ENCODE measurements around the gene CPNE2.
A peak's percentile ranks its signal among the peaks of the same experiment; 100 is the strongest.
"Not testable (repeated sequence)": the region's sequence is repeated elsewhere in the genome, so short reads cannot be mapped to it uniquely, and the experiment has no call there.

Gene CPNE2

DNA sequence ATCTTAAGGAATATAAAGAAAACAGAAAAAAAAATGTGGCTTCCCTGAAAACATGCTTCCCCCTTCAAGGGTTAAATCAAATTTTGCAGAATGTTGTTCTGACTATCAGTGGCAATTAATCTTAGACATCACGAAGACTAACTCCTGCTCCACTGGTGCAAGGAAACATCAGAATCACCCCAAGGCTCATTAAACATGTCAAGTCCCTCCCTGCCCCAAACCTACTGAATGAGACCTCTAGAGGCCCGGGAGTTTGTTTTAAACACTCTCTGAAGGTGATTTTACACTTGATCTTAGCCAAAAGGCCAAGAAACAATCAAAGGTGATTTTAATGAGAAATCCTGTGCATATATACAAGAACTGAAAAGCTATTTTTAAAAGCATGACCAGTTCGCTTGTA lies 75.2 kb downstream of the CPNE2 start:
- no peak for DNase-seq (ENCODE audit: low spot score)

- peak; percentile 72 for DNase-seq (ENCODE audit: low spot score)
Measured at GRCh38 chr16:57167953-57168352, 75.6 kb downstream of the CPNE2 start.

- no peak for DNase-seq (ENCODE audit: low spot score)
Measured at GRCh38 chr16:57169327-57169726, 76.9 kb downstream of the CPNE2 start.

- DNase-seq (ENCODE audit: low spot score) = no peak
Measured at GRCh38 chr16:57172721-57173290, 80.4 kb downstream of the CPNE2 start.

DNA sequence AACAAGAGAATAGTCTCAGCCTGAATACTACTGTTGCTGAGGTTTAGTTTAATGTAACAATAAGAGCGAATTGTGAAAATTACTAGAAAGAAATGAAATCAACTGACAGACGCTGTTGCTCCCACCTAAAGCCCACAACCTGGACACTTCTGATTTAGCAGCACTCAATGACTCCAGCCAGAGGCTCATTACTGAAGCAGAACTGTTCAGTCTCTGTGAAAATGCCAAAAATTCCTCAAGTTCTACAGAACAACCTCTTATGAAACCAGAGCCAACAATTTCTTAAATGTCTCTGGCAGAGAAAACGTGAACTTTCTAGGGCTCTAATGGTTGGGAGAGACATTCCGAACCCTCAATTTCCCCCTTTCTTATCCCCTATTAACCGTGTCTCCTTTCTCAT lies 83.5 kb downstream of the CPNE2 start:
- no peak for DNase-seq (ENCODE audit: low spot score)

DNA sequence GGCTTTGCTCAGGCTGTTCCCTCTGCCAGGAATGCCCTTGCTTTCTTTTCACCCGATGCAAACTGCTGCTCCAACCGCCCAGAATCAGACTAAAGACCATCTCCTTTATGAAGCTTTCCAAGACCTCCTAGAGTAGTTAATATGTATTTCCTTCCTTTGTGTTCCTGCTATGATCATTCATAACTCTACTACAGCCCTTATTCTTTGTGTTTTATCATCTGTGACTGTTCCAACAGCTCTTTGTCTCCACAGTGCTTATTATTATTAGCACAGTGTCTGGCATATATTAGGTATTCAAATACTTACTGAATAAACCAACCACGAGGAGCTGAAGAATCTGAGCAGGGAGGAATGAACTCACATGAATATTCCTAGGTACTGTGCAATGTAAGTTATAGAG lies 85.8 kb downstream of the CPNE2 start:
- DNase-seq (ENCODE audit: low spot score) = no peak

DNA sequence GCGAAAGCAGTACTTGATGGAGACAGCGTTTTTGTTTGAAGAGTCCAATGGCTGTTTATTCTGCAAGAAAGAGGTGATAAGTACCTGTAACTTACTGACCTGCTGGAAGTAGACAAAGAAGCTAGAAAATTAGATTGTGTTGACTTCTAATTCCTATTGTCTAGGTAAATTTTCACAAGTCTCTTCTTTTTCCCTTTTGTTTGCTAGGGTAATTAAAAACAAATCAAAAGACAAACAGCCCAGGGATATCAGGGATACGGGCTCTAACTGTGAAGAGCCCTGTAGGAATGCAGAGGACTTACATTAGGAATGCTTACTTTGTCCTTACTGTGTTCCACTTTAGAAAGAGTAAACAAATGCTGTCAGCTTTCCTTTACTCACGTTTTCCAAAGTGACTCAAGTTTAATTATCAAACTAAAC lies 86.4 kb downstream of the CPNE2 start:
- no peak for DNase-seq (ENCODE audit: low spot score)

DNA sequence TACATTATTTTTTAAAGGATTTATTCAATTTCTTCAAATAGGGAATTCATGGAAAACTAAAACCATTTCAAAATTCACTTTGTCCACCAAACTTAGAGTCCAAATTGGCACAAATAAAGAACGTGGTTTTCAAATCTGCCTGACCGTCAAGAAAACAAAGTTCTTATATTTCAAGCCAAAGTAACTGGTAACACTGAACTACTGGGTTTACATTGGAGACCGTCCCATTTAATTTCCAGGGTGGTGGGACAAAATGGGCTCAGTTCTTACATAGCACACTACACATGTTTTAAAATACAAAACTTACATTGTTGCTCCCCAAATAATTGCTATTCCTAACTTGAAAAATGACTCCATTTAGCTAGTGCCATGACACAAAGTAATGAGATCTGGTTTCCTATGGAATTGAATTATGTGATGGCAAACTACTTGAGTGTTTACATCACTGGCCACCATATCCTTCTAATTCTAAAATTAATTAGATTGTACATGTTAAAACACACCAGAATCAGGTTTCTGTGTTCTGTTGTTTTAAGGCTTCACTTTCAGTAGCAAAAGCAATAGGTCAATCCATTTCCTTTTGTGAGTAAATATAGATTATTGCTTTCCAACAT lies 86.9 kb downstream of the CPNE2 start:
- DNase-seq (ENCODE audit: low spot score) = no peak

- no peak for DNase-seq (ENCODE audit: low spot score)
Measured at GRCh38 chr16:57184113-57184512, 91.7 kb downstream of the CPNE2 start.

DNA sequence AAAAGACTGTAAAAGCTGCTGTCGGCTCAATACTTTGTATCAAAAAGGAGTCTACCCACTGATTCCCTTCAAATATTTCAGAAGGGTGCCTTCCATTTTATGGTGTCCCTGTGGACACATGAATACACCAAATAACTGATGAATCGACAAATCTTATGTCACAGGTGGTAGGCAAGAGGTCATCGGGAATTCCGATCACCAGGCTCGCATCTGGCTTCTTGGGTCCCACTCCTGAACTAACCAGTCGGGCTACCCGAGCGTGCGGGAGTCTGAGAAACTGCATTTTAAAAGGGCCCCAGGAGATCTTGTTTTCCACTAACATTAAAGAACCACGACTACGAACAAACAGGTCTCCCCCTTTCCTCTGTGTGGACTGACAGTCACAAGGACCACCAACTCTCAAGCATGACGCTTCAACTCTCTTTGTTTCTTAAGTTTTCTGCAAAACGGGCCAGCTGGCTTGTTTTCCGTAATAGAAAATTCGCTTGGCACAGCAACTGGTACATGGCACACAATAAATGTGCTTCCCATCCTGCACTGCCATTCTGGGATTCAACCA lies 92.6 kb downstream of the CPNE2 start:
- DNase-seq (ENCODE audit: low spot score) = no peak

GRCh38 chr16:57185446-57185944 lies 93.1 kb downstream of the CPNE2 start:
- peak; percentile 34 for DNase-seq (ENCODE audit: low spot score)

- DNase-seq (ENCODE audit: low spot score) = peak; percentile 100
Measured at GRCh38 chr16:57185945-57186871, 93.8 kb downstream of the CPNE2 start, which contains the start of the genes PSME3IP1 and RSPRY1. TSS of gene PSME3IP1 (minus strand) at chr16:57186039. CDS start at chr16:57173854, 12,185 bp downstream. TSS of gene RSPRY1 (plus strand) at chr16:57186329. CDS start at chr16:57204659, 18,330 bp downstream.

- DNase-seq (ENCODE audit: low spot score) = peak; percentile 13
Measured at GRCh38 chr16:57186872-57187854, 94.8 kb downstream of the CPNE2 start.

DNA sequence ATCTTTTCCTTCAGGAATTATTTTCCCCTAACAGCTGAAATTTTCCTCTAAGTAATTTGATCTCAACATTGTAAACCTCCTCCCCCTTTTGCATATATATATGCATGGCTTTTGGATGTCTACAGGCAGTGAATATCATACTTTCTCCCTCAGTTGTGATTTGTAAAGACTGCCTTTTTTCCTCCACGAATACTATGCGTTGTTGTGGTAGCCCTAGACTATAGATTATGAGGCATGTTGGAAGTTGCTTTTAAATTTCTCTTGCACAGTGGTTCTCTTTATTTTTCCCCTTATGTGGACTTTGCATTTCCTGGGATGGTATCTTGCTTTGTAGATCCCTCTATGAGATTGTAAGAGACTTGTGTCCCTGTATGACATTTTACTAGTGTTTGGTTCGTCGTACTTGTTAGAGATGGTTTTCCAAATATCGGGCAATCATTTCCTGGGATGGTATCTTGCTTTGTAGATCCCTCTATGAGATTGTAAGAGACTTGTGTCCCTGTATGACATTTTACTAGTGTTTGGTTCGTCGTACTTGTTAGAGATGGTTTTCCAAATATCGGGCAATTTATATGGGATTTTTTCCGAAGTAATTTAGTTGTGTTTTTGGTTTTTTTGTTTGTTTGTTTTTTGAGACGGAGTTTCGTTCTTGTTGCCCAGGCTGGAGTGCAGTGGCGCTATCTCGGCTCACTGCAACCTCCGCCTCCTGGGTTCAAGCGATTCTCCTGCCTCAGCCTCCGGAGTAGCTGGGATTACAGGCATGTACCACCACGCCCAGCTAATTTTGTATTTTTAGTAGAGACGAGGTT lies 95.7 kb downstream of the CPNE2 start:
- not testable (repeated sequence) for DNase-seq (ENCODE audit: low spot score)

DNA sequence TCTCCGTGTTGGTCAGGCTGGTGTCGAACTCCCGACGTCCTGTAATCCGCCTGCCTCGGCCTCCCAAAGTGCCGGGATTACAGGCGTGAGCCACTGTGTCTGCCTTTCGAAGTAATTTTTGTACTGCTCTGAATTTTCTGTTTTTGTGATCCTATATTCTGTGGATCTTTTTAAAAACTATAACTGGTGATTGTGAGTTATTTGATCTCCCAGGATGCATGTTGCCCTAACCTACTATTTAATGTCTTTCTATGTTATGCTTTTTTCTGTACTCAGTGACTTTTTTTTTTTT lies 96.3 kb downstream of the CPNE2 start:
- DNase-seq (ENCODE audit: low spot score) = no peak

DNA sequence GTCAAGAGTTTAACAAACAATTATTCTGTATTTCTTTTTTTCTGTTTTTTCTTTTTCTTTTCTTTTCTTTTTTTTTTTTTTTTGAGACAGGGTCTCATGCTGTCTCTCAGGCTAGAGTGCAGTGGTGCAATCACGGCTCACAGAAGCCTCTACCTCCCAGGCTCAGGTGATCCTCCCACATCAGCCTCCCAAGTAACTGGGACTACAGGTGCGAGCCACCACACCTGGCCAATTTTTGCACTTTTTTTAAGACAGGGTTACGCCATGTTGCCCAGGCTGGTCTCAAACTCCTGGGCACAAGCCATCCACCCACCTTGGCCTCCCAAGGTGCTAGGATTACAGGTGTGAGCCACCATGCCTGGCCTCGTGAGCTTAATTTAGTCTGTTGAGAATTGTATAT lies 97.1 kb downstream of the CPNE2 start:
- DNase-seq (ENCODE audit: low spot score) = not testable (repeated sequence)

DNA sequence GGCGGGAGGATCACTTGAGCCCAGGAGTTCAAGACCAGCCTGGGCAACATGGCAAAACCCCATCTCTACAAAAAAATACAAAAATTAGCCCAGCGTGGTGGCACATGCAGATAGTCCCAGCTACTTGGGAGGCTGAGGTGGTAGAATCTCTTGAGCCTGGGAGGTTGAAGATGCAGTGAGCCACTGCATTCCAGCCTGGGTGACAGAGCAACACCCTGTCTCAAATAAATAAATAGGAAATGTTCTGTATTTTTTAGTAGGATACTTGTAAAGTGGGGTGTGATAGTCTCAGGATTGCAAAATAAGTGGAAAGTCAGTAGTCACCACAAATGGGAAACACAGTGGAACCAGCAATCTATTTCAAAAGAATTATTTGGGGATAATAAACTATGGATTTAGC lies 97.8 kb downstream of the CPNE2 start:
- DNase-seq (ENCODE audit: low spot score) = no peak

- no peak for DNase-seq (ENCODE audit: low spot score)
Measured at GRCh38 chr16:57191056-57191571, 98.7 kb downstream of the CPNE2 start.

DNA sequence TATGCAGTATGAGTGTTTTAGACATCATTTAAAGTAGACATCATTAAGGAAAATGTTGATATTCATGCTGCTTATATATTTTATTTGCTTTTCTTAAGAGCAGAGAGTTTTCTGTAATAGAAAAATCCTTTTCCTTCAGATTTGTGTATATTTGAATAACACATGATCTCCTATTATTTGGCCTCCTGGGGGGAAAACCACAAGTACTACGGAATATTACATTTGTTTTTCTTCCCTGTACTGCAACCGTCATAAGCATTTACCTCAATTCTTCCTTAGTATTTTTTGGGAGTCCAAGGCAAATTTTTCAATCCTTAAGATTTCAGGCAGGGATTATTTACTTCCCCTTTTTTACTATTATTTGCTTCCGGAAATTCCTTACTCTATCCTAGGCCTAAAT lies 99.8 kb downstream of the CPNE2 start:
- DNase-seq (ENCODE audit: low spot score) = no peak

Measured in CD4-positive, alpha-beta T cell treated with Interleukin-2 at 100 ng/mL for 4 hours (primary cell).